Measurements from ENCODE around the gene PRMT5.

GRCh38 chr14:22898302-22899090 is 30.7 kb downstream of the PRMT5 start:
- TF ChIP-seq SIN3A (IDR thresholded peaks at IDR 0.05; ENCODE audit: borderline replicate concordance, insufficient read depth, low read length) (no peak), TAF1 (IDR thresholded peaks at IDR 0.05; ENCODE audit: borderline replicate concordance, insufficient read depth, low read length) (no peak), POLR2AphosphoS5 (IDR thresholded peaks at IDR 0.05; ENCODE audit: low read depth, low read length) (no peak)
